Right atrium auricular region (tissue), 2 donors: Measurements from ENCODE around the gene CAMSAP2. TPM values are rescaled to one million over a fixed set of nuclear protein-coding genes. Genes with fewer than 3 reads are reported as not detected.

Experiments
- DNase-seq: peaks from one replicate; pipeline ENCODE4 v3.0.0-alpha.2; 2019; ENCODE audit warnings: low spot score
- H3K27ac ChIP-seq, 2 donors: fragments of 200-600 bp; sonication (generic); 1 replicate in 1 of 2; 2 replicates in 1 of 2; pipeline ENCODE4 v1.5.1; 2016 to 2019
- H3K27me3 ChIP-seq, 2 donors: fragments of 200-600 bp; sonication (generic); one replicate each; pipeline versions ENCODE4 v1.5.1 to v1.6.0; 2017 to 2019
- H3K36me3 ChIP-seq: fragments of 200-600 bp; sonication (generic); one replicate; pipeline ENCODE4 v1.5.1; 2016
- H3K4me1 ChIP-seq, 2 donors: fragments of 200-600 bp; sonication (generic); one replicate each; pipeline versions ENCODE4 v1.5.1 to v1.6.0; 2017 to 2019
- H3K4me3 ChIP-seq, 2 donors: fragments of 200-600 bp; sonication (generic); 1 replicate in 1 of 2; 2 replicates in 1 of 2; pipeline ENCODE4 v1.5.1; 2017 to 2019; ENCODE audit warnings: mild to moderate bottlenecking in 1 of 2, moderate library complexity in 1 of 2
- H3K9me3 ChIP-seq, 2 donors: fragments of 200-600 bp; sonication (generic); one replicate each; pipeline ENCODE4 v1.5.1; 2019
- total RNA-seq, 2 donors: library from RNA; depleted of rRNA; stranded (reverse); fragments of >200 nt; gene quantifications; one replicate each; pipeline ENCODE4 v1.1.0, GENCODE V29; 2016
- TF ChIP-seq, protein P1 (sequence below), 2 donors: fragments of 200-600 bp; sonication (generic); IDR thresholded peaks; one replicate each; pipeline ENCODE4 v1.5.1; 2019; ENCODE audit warnings: antibody characterized with exemption in 2 of 2

The CAMSAP2 gene
- total RNA-seq, 2 donors from 2014 or later = 34.6 to 36.4 TPM

GRCh38 chr1:200818248-200818647 is 79.6 kb downstream of the CAMSAP2 start:
- no peak overlapping the region for H3K4me3 ChIP-seq
- no peaks in the 10 kb centered on the region for H3K27me3 ChIP-seq
- no peak for DNase-seq
- H3K27ac ChIP-seq = no peak overlapping the region
- no peaks in the 10 kb centered on the region for H3K9me3 ChIP-seq
- TF ChIP-seq, protein P1, sequence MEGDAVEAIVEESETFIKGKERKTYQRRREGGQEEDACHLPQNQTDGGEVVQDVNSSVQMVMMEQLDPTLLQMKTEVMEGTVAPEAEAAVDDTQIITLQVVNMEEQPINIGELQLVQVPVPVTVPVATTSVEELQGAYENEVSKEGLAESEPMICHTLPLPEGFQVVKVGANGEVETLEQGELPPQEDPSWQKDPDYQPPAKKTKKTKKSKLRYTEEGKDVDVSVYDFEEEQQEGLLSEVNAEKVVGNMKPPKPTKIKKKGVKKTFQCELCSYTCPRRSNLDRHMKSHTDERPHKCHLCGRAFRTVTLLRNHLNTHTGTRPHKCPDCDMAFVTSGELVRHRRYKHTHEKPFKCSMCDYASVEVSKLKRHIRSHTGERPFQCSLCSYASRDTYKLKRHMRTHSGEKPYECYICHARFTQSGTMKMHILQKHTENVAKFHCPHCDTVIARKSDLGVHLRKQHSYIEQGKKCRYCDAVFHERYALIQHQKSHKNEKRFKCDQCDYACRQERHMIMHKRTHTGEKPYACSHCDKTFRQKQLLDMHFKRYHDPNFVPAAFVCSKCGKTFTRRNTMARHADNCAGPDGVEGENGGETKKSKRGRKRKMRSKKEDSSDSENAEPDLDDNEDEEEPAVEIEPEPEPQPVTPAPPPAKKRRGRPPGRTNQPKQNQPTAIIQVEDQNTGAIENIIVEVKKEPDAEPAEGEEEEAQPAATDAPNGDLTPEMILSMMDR (IDR thresholded peaks at IDR 0.05) = no peak
- no peaks in the 10 kb centered on the region for H3K4me1 ChIP-seq
- H3K36me3 ChIP-seq = peaks cover 4% of the 10 kb centered on the region

DNA sequence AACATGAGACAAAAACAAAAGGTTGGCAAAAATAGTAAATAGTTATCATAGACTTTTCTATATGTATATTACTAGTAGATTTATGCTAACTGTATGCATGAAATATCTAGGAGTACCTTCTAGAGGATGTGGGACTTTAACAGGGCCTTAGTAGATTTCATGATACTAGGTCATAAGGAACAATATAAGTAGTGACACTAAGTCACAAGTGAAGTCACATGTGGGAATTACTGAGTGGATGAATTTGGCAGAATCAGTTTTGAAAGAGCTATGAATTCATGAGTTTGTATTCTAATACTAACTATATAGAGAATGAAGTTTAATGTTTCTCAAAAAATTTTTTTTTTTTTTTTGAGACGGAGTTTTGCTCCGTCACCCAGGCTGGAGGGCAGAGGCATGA is 81.0 kb downstream of the CAMSAP2 start:
- no peak overlapping the region for H3K27ac ChIP-seq
- H3K4me3 ChIP-seq = no peak overlapping the region
- peaks cover 4% of the 10 kb centered on the region for H3K36me3 ChIP-seq
- no peaks in the 10 kb centered on the region for H3K4me1 ChIP-seq
- DNase-seq = no peak
- H3K27me3 ChIP-seq = no peaks in the 10 kb centered on the region
- H3K9me3 ChIP-seq = no peaks in the 10 kb centered on the region
- TF ChIP-seq, protein P1 (IDR thresholded peaks at IDR 0.05) = no peak

GRCh38 chr1:200831091-200831490 is 92.4 kb downstream of the CAMSAP2 start:
- H3K27me3 ChIP-seq = no peaks in the 10 kb centered on the region
- no peak for DNase-seq
- H3K36me3 ChIP-seq = peaks cover 4% of the 10 kb centered on the region
- no peaks in the 10 kb centered on the region for H3K4me1 ChIP-seq
- no peaks in the 10 kb centered on the region for H3K9me3 ChIP-seq
- no peak overlapping the region for H3K4me3 ChIP-seq
- no peak overlapping the region for H3K27ac ChIP-seq
- TF ChIP-seq, protein P1 (IDR thresholded peaks at IDR 0.05) = no peak

GRCh38 chr1:200834383-200834782 is 95.7 kb downstream of the CAMSAP2 start:
- H3K27ac ChIP-seq = no peak overlapping the region
- H3K36me3 ChIP-seq = peaks cover 4% of the 10 kb centered on the region
- no peaks in the 10 kb centered on the region for H3K27me3 ChIP-seq
- H3K4me3 ChIP-seq = no peak overlapping the region
- peaks cover 0 to 7% of the 10 kb centered on the region in 2 donors for H3K9me3 ChIP-seq
- H3K4me1 ChIP-seq = no peaks in the 10 kb centered on the region
- TF ChIP-seq, protein P1 (IDR thresholded peaks at IDR 0.05) = no peak
- DNase-seq = no peak

DNA sequence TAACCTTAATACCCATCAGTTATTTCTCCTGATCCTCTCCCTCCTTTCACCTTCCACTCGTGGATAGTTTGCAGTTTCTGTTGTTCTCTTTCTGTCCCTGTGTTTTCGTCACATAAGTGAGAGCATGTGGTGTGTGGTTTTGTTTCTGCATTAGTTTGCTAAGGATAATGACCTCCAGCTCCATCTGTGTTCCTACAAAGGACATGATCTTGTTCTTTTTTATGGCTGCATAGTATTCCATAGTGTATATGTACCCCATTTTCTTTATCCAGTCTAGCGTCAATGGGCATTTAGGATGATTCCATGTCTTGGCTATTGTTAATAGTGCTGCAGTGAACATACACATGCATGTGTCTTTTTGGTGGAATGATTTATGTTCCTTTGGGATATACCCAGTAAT is 97.5 kb downstream of the CAMSAP2 start:
- Histone ChIP-seq H3K4me1 (no peaks in the 10 kb centered on the region), H3K27ac (no peak overlapping the region), H3K27me3 (no peaks in the 10 kb centered on the region), H3K9me3 (peaks cover 0 to 7% of the 10 kb centered on the region in 2 donors), H3K4me3 (no peak overlapping the region), H3K36me3 (peaks cover 4% of the 10 kb centered on the region)
- DNase-seq = no peak
- TF ChIP-seq, protein P1 (IDR thresholded peaks at IDR 0.05) = no peak

DNA sequence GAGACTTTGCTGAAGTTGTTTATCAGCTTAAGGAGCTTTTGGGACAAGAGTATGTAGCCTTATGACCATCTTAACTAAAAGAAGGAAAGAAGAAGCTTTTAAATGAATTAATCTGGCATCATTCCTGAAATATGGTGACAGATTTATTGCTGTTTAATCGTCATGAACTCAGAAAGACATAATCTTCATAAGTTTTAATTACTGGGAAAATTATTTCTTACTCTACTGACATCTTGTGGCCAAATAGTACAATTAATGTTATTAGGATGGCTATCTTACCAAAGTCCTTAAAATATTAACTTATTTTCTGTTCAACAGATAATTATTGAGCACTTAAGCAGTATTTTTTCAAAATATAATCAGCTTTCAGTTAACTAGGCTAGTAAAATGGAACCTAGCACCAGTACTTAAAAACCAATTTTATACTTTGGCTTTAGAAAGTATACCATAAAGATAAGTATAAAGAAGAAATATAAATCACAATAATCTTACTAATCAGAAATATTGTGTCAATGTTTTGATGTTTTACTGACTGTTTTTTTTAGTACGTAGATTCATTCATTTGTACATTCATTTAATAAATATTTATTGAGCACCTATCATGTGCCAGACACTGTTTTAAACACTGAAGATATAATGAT is 99.4 kb downstream of the CAMSAP2 start:
- peaks cover 0 to 7% of the 10 kb centered on the region in 2 donors for H3K9me3 ChIP-seq
- no peak overlapping the region for H3K4me3 ChIP-seq
- H3K36me3 ChIP-seq = peaks cover 9% of the 10 kb centered on the region
- DNase-seq = no peak
- H3K4me1 ChIP-seq = no peaks in the 10 kb centered on the region
- TF ChIP-seq, protein P1 (IDR thresholded peaks at IDR 0.05) = peak in 1 of 2 donors; percentile 66
- H3K27ac ChIP-seq = no peak overlapping the region
- H3K27me3 ChIP-seq = no peaks in the 10 kb centered on the region
